Measurements from ENCODE around the gene MAP3K15.
"Not testable (repeated sequence)": the region's sequence is repeated elsewhere in the genome, so short reads cannot be mapped to it uniquely, and the experiment has no call there.

MAP3K15 gene

GRCh38 chrX:19517965-19518364, 2.7 kb upstream of the MAP3K15 start:
- no peak for DNase-seq

GRCh38 chrX:19515615-19516105, 352 bp upstream of the MAP3K15 start:
- no peak for DNase-seq

GRCh38 chrX:19513383-19513782, 1.9 kb downstream of the MAP3K15 start:
- peak; percentile 53 for DNase-seq

- no peak for DNase-seq
Observed at GRCh38 chrX:19512961-19513360, 2.3 kb downstream of the MAP3K15 start.

GRCh38 chrX:19512359-19512758, 2.9 kb downstream of the MAP3K15 start:
- DNase-seq = no peak

GRCh38 chrX:19511796-19512195, 3.5 kb downstream of the MAP3K15 start:
- not testable (repeated sequence) for DNase-seq

GRCh38 chrX:19496711-19497110, 18.6 kb downstream of the MAP3K15 start:
- no peak for DNase-seq

GRCh38 chrX:19487520-19488200, 27.6 kb downstream of the MAP3K15 start:
- no peak for DNase-seq

- DNase-seq = no peak
Observed at GRCh38 chrX:19479458-19479857, 35.9 kb downstream of the MAP3K15 start.

- not testable (repeated sequence) for DNase-seq
Observed at GRCh38 chrX:19468383-19468782, 46.9 kb downstream of the MAP3K15 start.

GRCh38 chrX:19462879-19463278, 52.4 kb downstream of the MAP3K15 start:
- no peak for DNase-seq

- DNase-seq = no peak
Observed at GRCh38 chrX:19462231-19462630, 53.1 kb downstream of the MAP3K15 start.

GRCh38 chrX:19457662-19458061, 57.6 kb downstream of the MAP3K15 start:
- DNase-seq = no peak

GRCh38 chrX:19448077-19448476, 67.2 kb downstream of the MAP3K15 start:
- no peak for DNase-seq

GRCh38 chrX:19446397-19446796, 68.9 kb downstream of the MAP3K15 start:
- no peak for DNase-seq

- not testable (repeated sequence) for DNase-seq
Observed at GRCh38 chrX:19445772-19446171, 69.5 kb downstream of the MAP3K15 start.

- no peak for DNase-seq
Observed at GRCh38 chrX:19443869-19444526, 71.3 kb downstream of the MAP3K15 start.

GRCh38 chrX:19440713-19441112, 74.6 kb downstream of the MAP3K15 start:
- DNase-seq = no peak

- not testable (repeated sequence) for DNase-seq
Observed at GRCh38 chrX:19422661-19423060, 92.6 kb downstream of the MAP3K15 start.

- DNase-seq = no peak
Observed at GRCh38 chrX:19410259-19410658, 105.0 kb downstream of the MAP3K15 start.

GRCh38 chrX:19403696-19404095, 111.6 kb downstream of the MAP3K15 start:
- DNase-seq = no peak

GRCh38 chrX:19392703-19393102, 122.6 kb downstream of the MAP3K15 start:
- no peak for DNase-seq

- no peak for DNase-seq
Observed at GRCh38 chrX:19392078-19392477, 123.2 kb downstream of the MAP3K15 start.

GRCh38 chrX:19389227-19389845, 126.0 kb downstream of the MAP3K15 start:
- DNase-seq = no peak

Measured in NCI-H1092 treated with DMSO at 0.1 percent for 48 hours (cell line).